Melanocyte of skin (primary cell): ENCODE data around the gene ZNF280D. TPM values are rescaled to one million over a fixed set of nuclear protein-coding genes. Genes with fewer than 3 reads are reported as not detected.

ENCODE experiments used
- small RNA-seq, 2 donors: library from RNA; depleted of rRNA; stranded (forward); fragments of <200 nt; gene quantifications; one replicate each; pipeline ENCODE3, GENCODE V24; 2012
- total RNA-seq, 2 donors: library from RNA; depleted of rRNA; stranded (reverse); fragments of >200 nt; gene quantifications; 2 replicates each; pipeline ENCODE4 v1.2.3, GENCODE V29; 2012

The ZNF280D gene
- total RNA-seq: 10 to 100 TPM; 14.0 to 14.8 TPM

GRCh38 chr15:56733136-56734012 is at the start of gene ZNF280D:
ZNF280D (minus strand) TSS chr15:56733509; CDS start chr15:56707109, 26,400 bp downstream.

Small RNA genes within 50 kb of the gene (small RNA-seq; reads per million reads assigned to genes)
- 0 reads per million in 2 donors for gene RF00019

Other genes starting within 250 kb of the ZNF280D start
- 10 to 100 TPM; 49.2 to 86.3 TPM for gene TCF12, start 185.1 kb upstream of the ZNF280D start, total RNA-seq